GM18520 (cell line): ENCODE results near the gene CDON.
"Not testable (repeated sequence)": the region's sequence is repeated elsewhere in the genome, so short reads cannot be mapped to it uniquely, and the experiment has no call there.

Source experiments
- ATAC-seq: cut with Tn5 transposase; IDR thresholded peaks from one replicate; pipeline ENCODE4 v1.9.1; 2021; ENCODE audit not compliant: unreplicated experiment

The CDON gene

DNA sequence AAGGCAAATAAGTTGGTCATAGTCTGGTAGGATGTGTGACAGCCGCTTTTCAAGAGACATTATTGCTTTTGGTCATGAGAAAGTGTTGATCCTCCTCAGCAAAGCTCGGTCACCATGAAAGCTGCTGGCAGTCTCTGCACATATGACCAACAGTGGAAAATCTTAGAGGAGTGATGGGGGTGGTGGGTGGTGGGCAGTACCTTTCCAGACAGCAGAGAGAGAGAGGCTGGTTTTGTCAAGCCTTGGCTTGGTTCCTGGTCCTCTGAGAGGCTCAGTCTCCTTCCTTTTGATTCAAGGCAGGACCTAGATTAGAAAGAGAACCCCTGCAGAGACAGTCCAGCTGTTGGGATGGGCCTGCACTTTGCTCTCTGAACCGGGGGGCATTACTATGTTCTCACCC, 136.9 kb downstream of the CDON start:
- no peak for ATAC-seq

DNA sequence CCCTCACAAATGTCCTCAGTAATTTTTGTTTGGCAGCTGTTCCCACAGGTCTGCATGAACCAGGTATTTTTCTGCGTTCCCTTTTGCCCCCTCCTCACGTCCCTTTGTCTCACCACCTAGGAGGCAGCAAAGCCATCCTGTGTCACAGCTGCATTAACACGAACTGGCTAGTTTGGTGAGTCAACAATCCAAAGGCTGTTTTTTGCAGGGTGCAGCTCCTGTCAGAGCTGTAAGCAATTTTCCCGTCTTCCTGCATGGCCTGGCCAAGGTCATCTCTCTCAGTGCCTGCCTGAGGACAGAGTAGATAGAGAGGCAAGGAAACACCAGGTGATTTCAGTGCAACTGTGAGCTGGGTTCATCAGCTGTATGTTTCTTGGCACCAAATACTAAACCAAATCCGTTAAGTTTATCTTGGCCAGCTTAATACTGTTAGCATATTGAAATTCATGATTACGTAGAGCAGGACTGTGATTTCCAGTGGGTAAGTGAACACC, 137.4 kb downstream of the CDON start:
- ATAC-seq, result no peak

DNA sequence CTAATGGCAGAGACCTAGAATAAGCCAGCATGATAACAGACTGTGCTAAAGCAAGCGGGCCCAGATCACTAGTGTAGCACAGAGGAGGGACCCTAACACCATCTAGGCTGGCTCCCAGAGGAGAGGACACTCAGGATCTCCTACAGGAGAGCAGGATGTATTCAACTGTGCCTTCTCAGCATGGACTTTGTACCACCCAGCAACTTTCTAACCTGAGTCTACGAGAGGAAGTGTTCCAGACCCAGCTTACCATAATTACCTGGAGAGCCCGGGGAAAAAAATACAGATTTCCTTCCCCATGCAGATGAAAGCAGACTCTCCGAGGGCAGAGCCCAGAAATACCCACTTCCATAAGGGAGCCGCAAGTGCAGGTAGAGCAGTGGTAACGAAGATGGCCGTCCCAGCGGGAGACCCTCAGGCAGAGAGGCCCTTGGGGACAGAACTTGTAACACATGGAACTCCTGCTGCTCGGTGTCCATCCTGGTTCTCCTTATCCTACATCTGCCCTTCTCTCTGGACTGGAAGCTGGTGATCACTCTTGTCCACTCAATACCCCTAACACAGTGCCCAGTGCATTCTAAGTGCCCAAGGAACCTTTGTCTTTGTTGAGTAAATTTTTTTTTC, 138.2 kb downstream of the CDON start:
- no peak for ATAC-seq

DNA sequence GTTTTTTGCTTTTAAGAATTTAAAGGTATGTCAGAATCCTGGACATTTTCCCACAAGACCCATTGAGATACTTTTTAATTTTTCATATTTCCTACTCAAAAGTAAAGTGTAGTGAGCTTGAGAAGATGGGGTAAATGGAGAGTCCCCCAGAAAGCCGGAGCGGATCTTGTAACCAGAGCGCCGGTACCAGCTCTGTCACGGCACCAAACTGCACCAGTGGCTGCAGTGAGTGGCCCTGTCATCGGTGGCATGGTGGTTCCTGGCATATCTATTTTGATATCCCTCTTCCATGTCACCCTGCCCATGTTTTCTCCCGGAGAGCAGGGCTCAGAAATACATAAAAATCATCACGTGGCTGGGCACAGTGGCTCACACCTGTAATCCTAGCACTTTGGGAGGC, 139.0 kb downstream of the CDON start:
- ATAC-seq, result no peak

DNA sequence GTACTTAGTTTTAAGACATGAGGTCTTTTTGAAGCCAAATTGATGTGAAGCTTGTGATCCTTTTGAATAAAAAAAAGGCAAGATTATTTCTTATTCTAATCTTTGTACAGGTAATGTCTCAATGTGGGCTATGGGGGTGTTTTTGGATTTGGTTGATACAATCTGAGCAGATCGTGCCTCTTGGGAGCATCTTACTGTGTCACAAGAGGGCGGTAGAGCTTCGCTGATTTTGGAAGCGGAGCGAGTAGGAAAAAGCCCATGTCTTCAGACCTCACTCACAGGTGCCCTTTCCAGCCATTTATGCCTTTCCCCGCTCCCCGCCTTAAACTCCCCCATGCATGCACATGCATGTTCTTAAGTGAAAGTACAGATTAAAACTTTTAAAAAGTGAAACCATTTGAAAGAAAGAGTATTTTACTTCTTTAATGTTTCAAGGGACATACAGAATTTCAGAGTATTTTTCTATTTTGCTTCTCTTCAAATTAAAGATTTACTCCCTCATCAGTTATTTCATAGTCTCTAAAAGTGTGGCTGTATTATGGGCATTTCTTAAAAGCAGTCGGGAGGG, 139.6 kb downstream of the CDON start:
- ATAC-seq, result no peak

DNA sequence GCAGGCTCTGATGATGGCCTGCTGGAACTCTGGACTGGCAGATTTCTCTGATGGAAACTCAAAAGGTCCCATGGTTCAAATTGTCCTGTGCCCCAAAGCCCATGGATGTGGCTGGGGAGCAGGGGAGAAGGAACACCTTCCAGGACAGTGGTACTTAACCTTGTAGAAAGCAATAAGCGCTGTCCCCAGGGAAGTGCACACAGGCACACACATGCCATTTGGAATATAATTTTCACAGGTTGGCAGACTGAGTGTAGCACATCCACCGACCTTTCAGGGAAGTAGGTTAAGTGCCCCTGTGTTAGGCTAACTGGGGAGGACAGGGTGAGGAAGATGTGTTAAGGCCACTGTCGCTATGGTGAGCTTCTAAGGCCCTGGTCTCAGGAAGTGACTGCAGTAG, 140.5 kb downstream of the CDON start:
- no peak for ATAC-seq

DNA sequence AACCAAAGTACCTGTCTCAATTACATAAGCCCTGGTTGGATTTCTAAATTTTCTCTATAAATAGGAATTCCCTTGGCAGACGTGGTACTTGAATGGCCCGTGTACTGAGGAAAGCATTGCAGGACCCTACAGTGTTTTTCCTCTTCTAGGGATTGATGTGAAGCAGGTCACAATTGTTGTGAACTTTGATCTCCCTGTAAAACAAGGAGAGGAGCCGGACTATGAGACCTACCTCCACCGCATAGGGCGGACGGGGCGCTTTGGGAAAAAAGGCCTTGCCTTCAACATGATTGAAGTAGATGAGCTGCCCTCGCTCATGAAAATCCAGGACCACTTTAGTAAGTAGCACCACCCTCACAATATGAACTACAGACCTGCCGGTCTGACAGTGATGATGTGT, 141.6 kb downstream of the CDON start:
- no peak for ATAC-seq

DNA sequence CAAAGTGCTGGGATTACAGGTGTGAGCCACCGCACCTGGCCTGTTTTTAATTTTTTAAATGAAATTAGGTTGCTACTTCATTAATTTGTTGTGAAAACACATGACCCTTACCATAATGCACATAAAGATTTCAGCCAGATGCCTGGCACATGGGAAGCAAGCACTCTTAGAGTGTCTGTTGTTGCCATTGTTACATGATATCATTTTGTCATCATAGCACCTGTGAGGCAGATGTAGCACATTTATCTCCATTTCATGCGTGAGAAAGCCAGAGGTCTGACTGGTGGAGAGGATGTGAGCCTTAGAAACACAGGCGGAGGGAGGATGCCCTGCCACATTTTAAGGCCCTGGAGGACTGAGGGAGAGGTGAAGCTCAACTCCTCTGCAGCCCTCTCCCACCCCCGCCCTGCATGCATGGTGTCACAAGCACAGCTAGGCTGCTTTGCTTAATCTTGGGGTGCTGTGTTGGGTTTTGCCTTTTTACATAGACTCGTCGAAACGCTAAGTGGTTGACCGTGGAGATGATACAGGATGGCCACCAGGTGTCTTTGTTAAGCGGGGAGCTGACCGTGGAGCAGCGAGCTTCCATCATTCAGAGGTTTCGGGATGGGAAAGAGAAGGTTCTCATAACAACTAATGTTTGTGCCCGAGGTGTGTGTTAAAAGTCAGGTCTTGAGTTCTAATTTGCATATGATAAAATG, 144.4 kb downstream of the CDON start:
- ATAC-seq, result no peak

DNA sequence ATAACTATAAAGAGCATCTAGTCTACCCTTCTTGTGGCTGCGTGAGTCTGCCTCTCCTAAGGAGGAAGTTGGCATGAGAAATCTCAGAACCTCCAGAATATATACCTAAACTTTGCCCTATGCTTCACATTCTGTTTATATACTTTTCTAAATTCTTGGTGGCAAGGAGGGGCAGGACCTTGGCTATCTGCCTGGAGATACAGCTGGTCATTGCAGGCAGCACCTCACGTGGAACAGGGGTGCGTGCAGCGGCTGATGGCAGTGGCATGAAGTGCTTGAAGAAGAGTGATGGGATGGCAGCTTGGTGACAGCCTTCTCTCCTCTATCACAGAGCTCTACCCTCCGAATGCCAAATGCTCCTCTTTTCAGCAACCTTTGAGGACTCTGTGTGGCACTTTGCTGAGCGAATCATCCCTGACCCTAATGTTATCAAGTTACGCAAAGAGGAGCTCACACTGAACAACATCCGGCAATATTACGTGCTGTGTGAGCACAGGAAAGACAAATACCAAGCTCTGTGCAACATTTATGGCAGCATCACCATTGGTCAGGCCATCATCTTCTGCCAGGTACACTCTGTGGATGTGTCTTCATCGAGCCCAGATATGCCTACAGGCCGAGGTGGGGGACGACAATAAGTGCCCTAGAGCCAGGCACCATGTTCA, 145.9 kb downstream of the CDON start:
- ATAC-seq, result no peak

DNA sequence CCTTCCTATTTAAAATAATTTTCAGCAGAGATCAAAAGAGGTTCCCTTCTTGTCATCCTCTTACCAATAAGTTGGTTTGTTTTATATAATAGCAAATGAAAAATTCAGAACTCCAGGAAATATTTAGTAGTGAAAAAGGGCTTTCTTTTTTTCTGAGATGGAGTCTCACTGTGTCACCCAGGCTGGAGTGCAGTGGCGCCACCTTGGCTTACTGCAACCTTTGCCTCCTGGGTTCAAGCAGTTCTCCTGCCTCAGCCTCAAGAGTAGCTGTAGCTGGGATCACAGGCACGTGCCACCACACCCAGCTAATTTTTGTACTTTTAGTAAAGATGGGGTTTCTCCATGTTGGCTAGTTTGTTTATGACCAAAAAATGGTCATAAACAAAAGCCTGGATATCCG, 148.1 kb downstream of the CDON start:
- ATAC-seq, result not testable (repeated sequence)

DNA sequence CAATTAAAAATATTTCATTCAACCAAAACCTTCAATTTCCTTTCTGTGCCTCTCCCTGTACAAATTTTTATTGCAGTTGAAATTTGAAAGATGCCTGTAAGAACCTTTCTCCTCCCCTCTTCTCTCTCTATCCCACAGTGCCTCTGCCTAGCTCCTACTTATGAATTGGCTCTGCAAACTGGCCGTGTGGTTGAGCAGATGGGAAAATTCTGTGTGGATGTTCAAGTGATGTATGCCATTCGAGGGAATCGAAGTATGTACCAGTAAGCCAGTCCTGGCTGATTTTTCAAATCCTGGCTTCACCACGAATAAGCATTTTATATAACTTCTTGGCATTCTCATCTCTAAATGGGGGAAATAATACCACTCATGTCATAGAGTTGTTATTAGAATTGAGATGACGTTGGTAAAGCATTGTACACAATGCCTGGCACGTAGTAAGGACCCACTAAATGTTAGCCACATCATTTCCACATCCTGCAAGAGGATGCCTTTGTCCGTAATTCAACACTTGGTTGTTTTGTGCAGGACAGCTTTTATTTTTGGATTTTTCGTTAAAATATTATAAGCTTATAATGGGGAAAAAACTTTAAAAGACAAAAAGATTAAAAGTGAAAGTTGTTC, 152.3 kb downstream of the CDON start:
- ATAC-seq, result no peak
